ENCODE results near the gene SYTL3.

SYTL3 gene

DNA sequence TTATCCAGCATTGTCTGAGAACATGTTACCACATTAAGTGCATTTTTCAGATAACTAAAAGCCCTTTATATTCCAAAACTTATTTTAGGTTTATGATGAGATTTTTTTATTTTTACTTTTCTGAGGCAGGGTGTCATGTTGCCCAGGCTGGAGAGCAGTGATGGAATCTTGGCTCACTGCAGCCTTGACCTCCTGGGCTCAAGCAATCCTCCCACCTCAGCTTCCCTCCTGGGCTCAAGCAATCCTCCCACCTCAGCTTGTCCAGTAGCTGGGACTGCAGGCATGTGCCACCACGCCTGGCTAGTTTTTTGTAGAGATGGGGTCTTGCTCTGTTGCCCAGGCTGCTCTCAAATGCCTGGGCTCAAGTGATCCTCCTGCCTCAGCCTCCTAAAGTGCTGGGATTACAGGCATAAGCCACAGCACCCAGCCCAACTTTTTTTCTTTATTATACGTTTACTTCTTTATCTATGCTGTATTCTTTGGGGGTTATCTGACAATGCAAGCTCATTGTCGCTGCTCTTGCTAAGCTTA, 11.5 kb upstream of the SYTL3 start:
- TF ChIP-seq, protein P1, sequence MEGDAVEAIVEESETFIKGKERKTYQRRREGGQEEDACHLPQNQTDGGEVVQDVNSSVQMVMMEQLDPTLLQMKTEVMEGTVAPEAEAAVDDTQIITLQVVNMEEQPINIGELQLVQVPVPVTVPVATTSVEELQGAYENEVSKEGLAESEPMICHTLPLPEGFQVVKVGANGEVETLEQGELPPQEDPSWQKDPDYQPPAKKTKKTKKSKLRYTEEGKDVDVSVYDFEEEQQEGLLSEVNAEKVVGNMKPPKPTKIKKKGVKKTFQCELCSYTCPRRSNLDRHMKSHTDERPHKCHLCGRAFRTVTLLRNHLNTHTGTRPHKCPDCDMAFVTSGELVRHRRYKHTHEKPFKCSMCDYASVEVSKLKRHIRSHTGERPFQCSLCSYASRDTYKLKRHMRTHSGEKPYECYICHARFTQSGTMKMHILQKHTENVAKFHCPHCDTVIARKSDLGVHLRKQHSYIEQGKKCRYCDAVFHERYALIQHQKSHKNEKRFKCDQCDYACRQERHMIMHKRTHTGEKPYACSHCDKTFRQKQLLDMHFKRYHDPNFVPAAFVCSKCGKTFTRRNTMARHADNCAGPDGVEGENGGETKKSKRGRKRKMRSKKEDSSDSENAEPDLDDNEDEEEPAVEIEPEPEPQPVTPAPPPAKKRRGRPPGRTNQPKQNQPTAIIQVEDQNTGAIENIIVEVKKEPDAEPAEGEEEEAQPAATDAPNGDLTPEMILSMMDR (conservative IDR thresholded peaks at IDR 0.05): no peak
- no peak overlapping the region for H3K27ac ChIP-seq

DNA sequence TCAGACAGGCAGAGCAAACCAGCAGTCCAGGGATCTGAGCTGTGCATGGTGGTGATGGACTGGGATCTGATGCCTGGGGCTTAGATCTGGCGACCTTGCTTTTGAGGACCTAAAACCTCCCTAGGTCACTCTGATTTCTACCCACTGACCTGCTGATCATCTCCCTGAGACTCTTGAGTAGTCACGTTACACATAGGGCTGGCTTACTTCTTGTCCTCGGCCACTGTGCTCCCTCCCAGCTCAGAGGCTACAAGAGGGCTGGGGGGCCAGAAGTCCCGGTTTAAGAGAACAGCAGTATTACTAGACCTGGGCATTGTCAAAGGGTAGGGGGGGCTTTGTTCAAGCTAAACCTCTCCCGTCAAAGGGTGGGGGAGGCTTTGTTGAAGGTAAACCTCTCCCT, 10.8 kb upstream of the SYTL3 start:
- TF ChIP-seq, protein P1 (conservative IDR thresholded peaks at IDR 0.05): no peak

DNA sequence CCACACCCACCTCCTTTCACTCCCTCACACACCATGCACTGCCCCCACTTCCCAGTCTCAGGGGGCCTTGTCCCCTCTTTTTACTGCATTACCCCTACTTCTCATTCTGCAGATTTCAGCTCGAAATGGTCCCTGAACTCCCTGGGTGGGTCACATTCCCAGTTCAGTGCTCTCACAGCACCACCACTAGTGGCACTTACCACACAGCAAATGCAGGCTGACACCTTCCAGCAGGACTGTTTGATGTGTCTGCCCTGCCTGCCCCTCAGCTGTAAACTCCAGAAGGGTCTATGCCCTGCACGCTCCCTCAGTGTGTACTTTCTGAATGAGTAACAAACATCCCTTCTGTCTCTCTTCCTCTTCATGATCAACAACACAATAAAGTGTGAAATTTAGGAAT, 9.3 kb upstream of the SYTL3 start:
- TF ChIP-seq, protein P1 (conservative IDR thresholded peaks at IDR 0.05): no peak
- no peak overlapping the region for H3K27ac ChIP-seq

More for the DNA sequence above, 10.8 kb upstream of the SYTL3 start:
- no peak overlapping the region for H3K27ac ChIP-seq

DNA sequence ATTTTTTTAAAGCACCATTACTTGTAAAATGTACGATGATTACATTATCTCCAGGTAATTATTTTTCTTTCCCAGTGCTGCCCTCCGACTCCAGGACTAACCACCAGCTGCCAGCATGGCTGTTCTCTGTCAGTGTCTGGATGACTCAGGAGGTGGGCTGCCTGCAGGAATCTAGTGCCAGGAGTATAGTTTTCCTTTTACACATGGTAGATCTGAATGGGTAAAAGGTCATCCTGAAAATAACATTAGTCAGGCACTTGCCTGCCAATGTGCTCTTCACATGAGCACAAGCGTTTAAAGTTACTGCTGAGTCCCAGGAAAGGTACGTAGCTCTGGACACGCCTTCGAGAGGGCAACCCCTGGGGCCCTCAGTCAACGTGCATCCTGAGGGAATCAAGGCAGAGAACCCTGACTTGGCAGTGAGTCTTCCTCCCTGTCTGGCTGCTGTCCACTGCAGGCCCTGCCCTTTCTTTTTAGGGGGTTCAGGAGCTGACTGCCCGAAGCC, 7.7 kb upstream of the SYTL3 start:
- H3K27ac ChIP-seq: no peak overlapping the region

DNA sequence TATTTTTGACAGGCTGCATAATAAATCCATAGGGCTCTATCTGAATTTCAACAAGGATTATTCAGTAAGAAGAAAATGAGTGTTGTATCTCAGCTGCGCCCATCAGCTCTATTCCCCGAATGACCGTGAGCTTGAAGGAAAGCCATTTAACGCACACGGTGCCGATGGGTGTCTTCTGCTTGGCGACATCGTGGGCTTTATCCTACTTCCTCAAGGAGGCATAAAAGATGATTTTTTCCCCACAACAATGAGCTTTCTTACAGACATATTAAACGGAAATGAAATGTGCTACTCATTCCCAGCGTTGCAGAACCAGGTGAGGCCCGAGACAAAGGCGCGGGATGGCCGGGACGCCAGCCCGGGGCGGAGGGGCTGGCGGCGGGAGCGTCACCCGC, 6.0 kb upstream of the SYTL3 start:
- TF ChIP-seq, protein P1 (conservative IDR thresholded peaks at IDR 0.05): no peak
- peak overlapping the region; percentile 91 for H3K27ac ChIP-seq

More for the DNA sequence above, 7.7 kb upstream of the SYTL3 start:
- TF ChIP-seq, protein P1 (conservative IDR thresholded peaks at IDR 0.05): no peak

DNA sequence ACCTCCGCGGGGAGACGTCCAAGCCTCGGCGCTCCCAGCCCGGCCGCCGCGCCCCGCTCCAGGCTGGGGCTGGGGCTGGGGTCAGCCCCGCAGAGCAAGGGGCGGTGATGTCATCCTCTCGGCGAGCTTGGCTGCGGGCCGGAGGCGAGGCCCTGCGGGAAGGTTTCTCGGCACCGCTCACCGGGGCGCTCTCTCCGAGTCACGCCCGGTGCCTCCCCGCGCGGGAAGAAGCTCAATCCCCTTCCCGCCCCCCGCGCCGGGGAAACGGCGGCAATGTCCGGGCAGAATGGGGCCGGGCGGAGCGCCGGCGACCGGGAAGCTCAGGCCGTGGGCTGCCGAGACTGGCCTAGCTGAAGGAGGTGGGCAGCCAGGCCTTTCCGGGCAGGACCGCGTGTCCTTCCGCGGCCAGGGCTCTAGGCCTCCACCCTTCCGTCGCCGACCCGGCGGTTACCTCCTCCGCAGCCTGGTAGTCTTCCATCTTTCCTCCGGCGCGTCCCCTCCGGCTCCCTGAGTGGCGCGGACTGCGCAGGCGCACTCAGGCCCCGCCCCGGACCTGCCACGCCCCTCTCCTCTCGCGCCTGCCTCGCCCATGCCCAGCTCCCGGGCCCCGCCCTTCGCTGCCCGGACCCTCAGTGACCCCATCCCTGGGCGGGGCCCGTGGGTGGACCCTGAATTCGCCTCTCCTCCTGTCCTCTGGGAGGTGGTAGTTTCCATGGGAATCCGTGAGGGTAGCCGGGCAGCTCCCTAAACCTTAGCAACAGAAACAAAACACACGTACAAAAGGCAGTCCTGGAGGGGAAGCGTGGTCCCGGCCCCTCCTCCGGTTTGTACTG, 5.4 kb upstream of the SYTL3 start, which contains the start of gene DYNLT1:
DYNLT1 (minus strand) TSS at position 513 of the 833 bp plus-strand sequence; CDS start at position 478, 35 bp downstream.
- TF ChIP-seq, protein P1 (conservative IDR thresholded peaks at IDR 0.05): no peak
- peak within 1 kb of the TSS; percentile 91 for H3K27ac ChIP-seq
